Neural cell (in vitro differentiated cells): ENCODE data around the gene CILP. TPM values are rescaled to one million over a fixed set of nuclear protein-coding genes. Genes with fewer than 3 reads are reported as not detected.

Source experiments
- H2AFZ ChIP-seq: fragments of 200-600, 300-800 bp; sonication (generic), shearing (Covaris generic); 2 replicates; pipeline ENCODE4 v1.6.0; 2014; ENCODE audit warnings: low read depth, mild to moderate bottlenecking, antibody characterized with exemption, low read length, moderate library complexity
- H3F3A ChIP-seq: fragments of 200-600 bp; shearing (Covaris generic); 2 replicates; pipeline ENCODE4 v1.6.1; 2016; ENCODE audit warnings: mild to moderate bottlenecking, moderate library complexity, mixed read lengths, antibody characterized with exemption, low read length; ENCODE audit not compliant: insufficient read depth, poor library complexity, severe bottlenecking
- H3K27ac ChIP-seq: fragments of 200-600, 300-800 bp; sonication (generic), shearing (Covaris generic); 2 replicates; pipeline ENCODE4 v1.5.1; 2014; ENCODE audit warnings: mild to moderate bottlenecking, low read length, moderate library complexity
- H3K27me3 ChIP-seq: fragments of 300-800, 200-600 bp; sonication (generic), shearing (Covaris generic); 2 replicates; pipeline ENCODE4 v1.6.0; 2014; ENCODE audit warnings: mild to moderate bottlenecking, low read depth, low read length, moderate library complexity; ENCODE audit not compliant: insufficient read depth
- H3K36me3 ChIP-seq: fragments of 300-800, 200-600 bp; sonication (generic), shearing (Covaris generic); 2 replicates; pipeline ENCODE4 v1.5.1; 2014; ENCODE audit warnings: mild to moderate bottlenecking, antibody characterized with exemption, low read length, moderate library complexity; ENCODE audit not compliant: insufficient read depth
- H3K4me2 ChIP-seq: fragments of 300-800, 200-600 bp; sonication (generic), shearing (Covaris generic); 2 replicates; pipeline ENCODE4 v1.6.0; 2014; ENCODE audit warnings: mild to moderate bottlenecking, low read length
- H3K4me3 ChIP-seq: fragments of 300-800, 200-600 bp; sonication (generic), shearing (Covaris generic); 2 replicates; pipeline ENCODE4 v1.5.1; 2014; ENCODE audit warnings: mild to moderate bottlenecking, low read length, moderate library complexity
- H3K79me2 ChIP-seq: fragments of 200-600 bp; shearing (Covaris generic); replicated peaks from 2 replicates; pipeline ENCODE4 v1.6.0; 2014; ENCODE audit warnings: mild to moderate bottlenecking, low read length, moderate library complexity; ENCODE audit not compliant: insufficient read depth
- H3K9ac ChIP-seq: fragments of 300-800, 200-600 bp; sonication (generic), shearing (Covaris generic); 2 replicates; pipeline ENCODE4 v1.6.1; 2016; ENCODE audit warnings: mild to moderate bottlenecking, low read length, mixed read lengths
- H3K9me2 ChIP-seq: fragments of 200-600 bp; shearing (Covaris generic); 2 replicates; pipeline ENCODE4 v1.6.1; 2016; ENCODE audit warnings: mild to moderate bottlenecking, low read length, mixed read lengths; ENCODE audit not compliant: insufficient read depth
- H3K9me3 ChIP-seq: fragments of 200-600, 300-800 bp; sonication (generic), shearing (Covaris generic); 2 replicates; pipeline ENCODE4 v1.6.1; 2016; ENCODE audit warnings: mild to moderate bottlenecking, mixed run types, low read length, moderate library complexity, mixed read lengths
- H4K20me1 ChIP-seq: fragments of 200-600 bp; shearing (Covaris generic); 2 replicates; pipeline ENCODE4 v1.6.1; 2016; ENCODE audit warnings: mild to moderate bottlenecking, mixed run types; ENCODE audit not compliant: insufficient read depth
- EP300 ChIP-seq: fragments of 450-650 bp; conservative IDR thresholded peaks from 2 replicates; pipeline ENCODE4 v1.6.1; 2014; ENCODE audit warnings: antibody characterized with exemption, mild to moderate bottlenecking, moderate library complexity; ENCODE audit not compliant: poor library complexity, severe bottlenecking
- EZH2 ChIP-seq: fragments of 200-600, 300-800 bp; shearing (Covaris generic), sonication (generic); IDR thresholded peaks from 2 replicates; pipeline ENCODE4 v1.6.1; 2014; ENCODE audit warnings: antibody characterized with exemption, low read length, borderline replicate concordance, mild to moderate bottlenecking; ENCODE audit not compliant: insufficient read depth, poor library complexity, severe bottlenecking
- MXI1 ChIP-seq: fragments of 450-650 bp; conservative IDR thresholded peaks from 2 replicates; pipeline ENCODE4 v1.6.1; 2014; ENCODE audit warnings: antibody characterized with exemption, mild to moderate bottlenecking; ENCODE audit not compliant: poor library complexity, severe bottlenecking
- POLR2AphosphoS5 ChIP-seq: IDR thresholded peaks from 2 replicates; pipeline ENCODE4 v1.6.1; 2012
- RAD21 ChIP-seq: fragments of 450-650 bp; conservative IDR thresholded peaks from 2 replicates; pipeline ENCODE4 v1.6.1; 2014; ENCODE audit warnings: antibody characterized with exemption, mild to moderate bottlenecking, moderate library complexity
- SMC3 ChIP-seq: fragments of 450-650 bp; conservative IDR thresholded peaks from 2 replicates; pipeline ENCODE4 v1.6.1; 2014; ENCODE audit warnings: antibody characterized with exemption, mild to moderate bottlenecking, moderate library complexity; ENCODE audit not compliant: poor library complexity
- TAF1 ChIP-seq: IDR thresholded peaks from 2 replicates; pipeline ENCODE4 v1.6.1; 2012; ENCODE audit warnings: low read depth
- polyA plus RNA-seq: library from polyadenylated mRNA; depleted of rRNA; stranded (reverse); fragments of >200 nt; gene quantifications from 2 replicates; pipeline ENCODE4 v1.2.3, GENCODE V29; 2014
- TF ChIP-seq, protein P1 (sequence below): fragments of 450-650 bp; IDR thresholded peaks from 2 replicates; pipeline ENCODE4 v1.5.1; 2014; ENCODE audit warnings: antibody characterized with exemption, mild to moderate bottlenecking, moderate library complexity; ENCODE audit not compliant: poor library complexity, severe bottlenecking
- TF ChIP-seq, protein P2 (sequence below): IDR thresholded peaks from 2 replicates; pipeline ENCODE4 v1.6.1; 2012; ENCODE audit warnings: borderline replicate concordance

Gene CILP
- polyA plus RNA-seq, 1 donor from 2014 or later: 1.4 TPM

DNA sequence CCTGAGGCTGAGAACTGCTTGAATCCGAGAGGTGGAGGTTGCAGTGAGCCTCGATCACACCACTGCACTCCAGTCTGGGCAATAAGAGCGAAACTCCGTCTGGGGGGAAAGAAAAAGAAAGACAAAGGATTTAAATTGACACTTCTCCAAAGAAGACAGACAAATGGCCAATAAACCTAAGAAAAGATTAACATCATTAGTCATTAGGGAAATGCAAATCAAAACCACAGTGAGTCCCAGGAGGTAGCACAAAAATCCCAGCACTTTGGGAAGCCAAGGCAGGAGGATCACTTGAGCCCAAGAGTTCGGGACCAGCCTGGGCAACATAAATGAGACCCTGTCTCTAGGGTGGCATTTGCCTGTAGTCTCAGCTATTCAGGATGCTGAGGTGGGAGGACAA is 38.7 kb downstream of the CILP start:
- Histone ChIP-seq H3K9me3 (no peaks in the 10 kb centered on the region), H4K20me1 (no peaks in the 10 kb centered on the region), H3K36me3 (no peaks in the 10 kb centered on the region), H3K4me2 (no peak overlapping the region), H3K27me3 (no peaks in the 10 kb centered on the region), H3K27ac (no peak overlapping the region), H3F3A (no peaks in the 10 kb centered on the region), H3K4me3 (no peak overlapping the region), H2AFZ (no peak overlapping the region), H3K79me2 (no peaks in the 10 kb centered on the region), H3K9ac (no peak overlapping the region), H3K9me2 (no peaks in the 10 kb centered on the region)
- TF ChIP-seq POLR2AphosphoS5 (no peak), EP300 (no peak), EZH2 (no peak), TAF1 (no peak), SMC3 (no peak), MXI1 (no peak), RAD21 (no peak)
- TF ChIP-seq, protein P1, sequence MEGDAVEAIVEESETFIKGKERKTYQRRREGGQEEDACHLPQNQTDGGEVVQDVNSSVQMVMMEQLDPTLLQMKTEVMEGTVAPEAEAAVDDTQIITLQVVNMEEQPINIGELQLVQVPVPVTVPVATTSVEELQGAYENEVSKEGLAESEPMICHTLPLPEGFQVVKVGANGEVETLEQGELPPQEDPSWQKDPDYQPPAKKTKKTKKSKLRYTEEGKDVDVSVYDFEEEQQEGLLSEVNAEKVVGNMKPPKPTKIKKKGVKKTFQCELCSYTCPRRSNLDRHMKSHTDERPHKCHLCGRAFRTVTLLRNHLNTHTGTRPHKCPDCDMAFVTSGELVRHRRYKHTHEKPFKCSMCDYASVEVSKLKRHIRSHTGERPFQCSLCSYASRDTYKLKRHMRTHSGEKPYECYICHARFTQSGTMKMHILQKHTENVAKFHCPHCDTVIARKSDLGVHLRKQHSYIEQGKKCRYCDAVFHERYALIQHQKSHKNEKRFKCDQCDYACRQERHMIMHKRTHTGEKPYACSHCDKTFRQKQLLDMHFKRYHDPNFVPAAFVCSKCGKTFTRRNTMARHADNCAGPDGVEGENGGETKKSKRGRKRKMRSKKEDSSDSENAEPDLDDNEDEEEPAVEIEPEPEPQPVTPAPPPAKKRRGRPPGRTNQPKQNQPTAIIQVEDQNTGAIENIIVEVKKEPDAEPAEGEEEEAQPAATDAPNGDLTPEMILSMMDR: no peak
- TF ChIP-seq, protein P2, sequence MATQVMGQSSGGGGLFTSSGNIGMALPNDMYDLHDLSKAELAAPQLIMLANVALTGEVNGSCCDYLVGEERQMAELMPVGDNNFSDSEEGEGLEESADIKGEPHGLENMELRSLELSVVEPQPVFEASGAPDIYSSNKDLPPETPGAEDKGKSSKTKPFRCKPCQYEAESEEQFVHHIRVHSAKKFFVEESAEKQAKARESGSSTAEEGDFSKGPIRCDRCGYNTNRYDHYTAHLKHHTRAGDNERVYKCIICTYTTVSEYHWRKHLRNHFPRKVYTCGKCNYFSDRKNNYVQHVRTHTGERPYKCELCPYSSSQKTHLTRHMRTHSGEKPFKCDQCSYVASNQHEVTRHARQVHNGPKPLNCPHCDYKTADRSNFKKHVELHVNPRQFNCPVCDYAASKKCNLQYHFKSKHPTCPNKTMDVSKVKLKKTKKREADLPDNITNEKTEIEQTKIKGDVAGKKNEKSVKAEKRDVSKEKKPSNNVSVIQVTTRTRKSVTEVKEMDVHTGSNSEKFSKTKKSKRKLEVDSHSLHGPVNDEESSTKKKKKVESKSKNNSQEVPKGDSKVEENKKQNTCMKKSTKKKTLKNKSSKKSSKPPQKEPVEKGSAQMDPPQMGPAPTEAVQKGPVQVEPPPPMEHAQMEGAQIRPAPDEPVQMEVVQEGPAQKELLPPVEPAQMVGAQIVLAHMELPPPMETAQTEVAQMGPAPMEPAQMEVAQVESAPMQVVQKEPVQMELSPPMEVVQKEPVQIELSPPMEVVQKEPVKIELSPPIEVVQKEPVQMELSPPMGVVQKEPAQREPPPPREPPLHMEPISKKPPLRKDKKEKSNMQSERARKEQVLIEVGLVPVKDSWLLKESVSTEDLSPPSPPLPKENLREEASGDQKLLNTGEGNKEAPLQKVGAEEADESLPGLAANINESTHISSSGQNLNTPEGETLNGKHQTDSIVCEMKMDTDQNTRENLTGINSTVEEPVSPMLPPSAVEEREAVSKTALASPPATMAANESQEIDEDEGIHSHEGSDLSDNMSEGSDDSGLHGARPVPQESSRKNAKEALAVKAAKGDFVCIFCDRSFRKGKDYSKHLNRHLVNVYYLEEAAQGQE: no peak

DNA sequence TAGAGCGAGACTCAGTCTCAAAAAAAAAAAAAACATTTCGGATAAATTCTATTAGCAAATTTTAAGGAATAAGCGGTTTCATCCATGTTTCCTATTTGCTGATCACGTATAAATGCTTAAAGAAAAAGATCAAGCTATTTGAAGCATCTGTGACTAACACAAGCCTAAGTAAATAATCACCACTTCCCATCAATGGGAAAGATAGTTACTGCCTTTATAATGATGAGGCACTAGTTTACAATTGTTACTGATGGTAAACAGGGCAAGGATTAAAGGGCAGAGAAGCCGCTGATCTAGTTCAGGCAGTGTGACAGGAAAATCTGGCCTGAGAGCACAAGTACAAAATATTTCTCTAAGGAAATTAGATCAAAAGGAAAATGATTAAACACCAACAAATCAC is 39.8 kb downstream of the CILP start:
- TF ChIP-seq EZH2 (no peak), MXI1 (no peak)
- Histone ChIP-seq H3K9me3 (no peaks in the 10 kb centered on the region), H3K36me3 (no peaks in the 10 kb centered on the region), H4K20me1 (no peaks in the 10 kb centered on the region), H2AFZ (no peak overlapping the region), H3F3A (no peaks in the 10 kb centered on the region), H3K27me3 (no peaks in the 10 kb centered on the region), H3K4me2 (no peak overlapping the region), H3K9me2 (no peaks in the 10 kb centered on the region), H3K9ac (no peak overlapping the region), H3K79me2 (no peaks in the 10 kb centered on the region), H3K4me3 (no peak overlapping the region), H3K27ac (no peak overlapping the region)

DNA sequence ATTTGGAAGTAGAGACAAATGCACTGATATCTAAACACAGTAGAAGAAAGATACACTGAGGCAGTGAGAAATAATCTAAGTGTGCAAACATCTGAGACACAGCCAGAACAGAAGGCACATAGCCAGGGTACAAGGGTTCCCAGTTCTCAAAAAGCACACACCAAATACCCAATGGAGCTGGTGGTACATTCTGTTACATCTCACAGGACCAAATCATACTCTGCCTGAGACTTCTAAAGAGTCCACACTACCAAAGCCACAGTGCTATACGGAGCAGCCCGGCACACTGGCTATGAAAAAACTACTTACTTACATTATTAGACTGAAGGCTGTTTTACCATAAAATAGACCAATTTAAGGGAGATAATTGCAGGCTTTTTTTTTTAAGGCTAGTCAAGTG is 45.4 kb downstream of the CILP start:
- H3K9me3 ChIP-seq: no peaks in the 10 kb centered on the region
- no peaks in the 10 kb centered on the region for H3K36me3 ChIP-seq
- no peaks in the 10 kb centered on the region for H3F3A ChIP-seq
- no peak overlapping the region for H3K27ac ChIP-seq
- no peak overlapping the region for H2AFZ ChIP-seq
- H3K4me2 ChIP-seq: no peak overlapping the region
- no peaks in the 10 kb centered on the region for H4K20me1 ChIP-seq
- H3K27me3 ChIP-seq: no peaks in the 10 kb centered on the region
- H3K4me3 ChIP-seq: no peak overlapping the region
- no peak overlapping the region for H3K9ac ChIP-seq
- H3K9me2 ChIP-seq: no peaks in the 10 kb centered on the region
- peaks cover 6% of the 10 kb centered on the region for H3K79me2 ChIP-seq
- TF ChIP-seq EZH2: no peak
- TF ChIP-seq EP300: no peak
- no peak for TF ChIP-seq MXI1
- TF ChIP-seq, protein P2: no peak
